Fibroblast of lung (primary cell): ENCODE results near the gene CD36.

Source experiments
- EZH2 ChIP-seq: IDR thresholded peaks from 2 replicates; pipeline ENCODE4 v1.5.1; 2012; ENCODE audit warnings: low read length, control low read depth, mild to moderate bottlenecking; ENCODE audit errors: missing control alignments
- TF ChIP-seq, protein P1 (sequence below), 2 donors: IDR thresholded peaks in 1 of 2; conservative IDR thresholded peaks in 1 of 2; 1 replicate in 1 of 2; 2 replicates in 1 of 2; pipeline ENCODE4 v1.5.1; 2011 to 2012; ENCODE audit warnings: low read length in 2 of 2, control low read depth in 1 of 2, inconsistent platforms in 1 of 2, low read depth in 1 of 2, mild to moderate bottlenecking in 1 of 2

DNA sequence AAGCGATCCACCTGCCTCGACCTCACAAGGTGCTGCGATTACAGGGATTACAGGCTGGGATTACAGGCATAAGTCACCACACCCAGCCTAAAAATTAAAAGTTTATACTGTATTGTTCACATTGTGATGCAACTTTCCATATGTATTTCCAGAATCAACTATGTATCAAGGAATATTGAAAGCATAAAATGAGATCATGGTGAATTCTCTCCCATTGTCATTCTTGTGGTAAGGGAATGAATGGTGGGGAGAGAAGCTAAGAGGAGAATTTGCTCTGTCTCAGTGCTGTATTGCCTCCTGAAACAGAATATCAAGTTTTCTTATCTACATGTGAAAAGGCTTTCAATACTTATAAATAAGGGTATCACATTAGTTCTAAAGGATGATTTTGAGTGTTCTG is 81.7 kb downstream of the CD36 start:
- TF ChIP-seq, protein P1, sequence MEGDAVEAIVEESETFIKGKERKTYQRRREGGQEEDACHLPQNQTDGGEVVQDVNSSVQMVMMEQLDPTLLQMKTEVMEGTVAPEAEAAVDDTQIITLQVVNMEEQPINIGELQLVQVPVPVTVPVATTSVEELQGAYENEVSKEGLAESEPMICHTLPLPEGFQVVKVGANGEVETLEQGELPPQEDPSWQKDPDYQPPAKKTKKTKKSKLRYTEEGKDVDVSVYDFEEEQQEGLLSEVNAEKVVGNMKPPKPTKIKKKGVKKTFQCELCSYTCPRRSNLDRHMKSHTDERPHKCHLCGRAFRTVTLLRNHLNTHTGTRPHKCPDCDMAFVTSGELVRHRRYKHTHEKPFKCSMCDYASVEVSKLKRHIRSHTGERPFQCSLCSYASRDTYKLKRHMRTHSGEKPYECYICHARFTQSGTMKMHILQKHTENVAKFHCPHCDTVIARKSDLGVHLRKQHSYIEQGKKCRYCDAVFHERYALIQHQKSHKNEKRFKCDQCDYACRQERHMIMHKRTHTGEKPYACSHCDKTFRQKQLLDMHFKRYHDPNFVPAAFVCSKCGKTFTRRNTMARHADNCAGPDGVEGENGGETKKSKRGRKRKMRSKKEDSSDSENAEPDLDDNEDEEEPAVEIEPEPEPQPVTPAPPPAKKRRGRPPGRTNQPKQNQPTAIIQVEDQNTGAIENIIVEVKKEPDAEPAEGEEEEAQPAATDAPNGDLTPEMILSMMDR (conservative IDR thresholded peaks at IDR 0.05 in 1 of 2, IDR thresholded peaks at IDR 0.05 in 1 of 2; ENCODE audit: low read depth in 1 of 2, low read length in 2 of 2) = no peak
- TF ChIP-seq EZH2 = no peak
